PC-3 (cell line): ENCODE results near the gene GPN1.

Source experiments
- EZH2phosphoT487 ChIP-seq: fragments of 300-600 bp; sonication (generic); IDR thresholded peaks from 2 replicates; pipeline ENCODE4 v1.6.1; 2018; ENCODE audit warnings: mild to moderate bottlenecking, antibody characterized with exemption, low read length, borderline replicate concordance
- TF ChIP-seq, protein P1 (sequence below): fragments of 300-600 bp; sonication (generic); conservative IDR thresholded peaks from 2 replicates; pipeline ENCODE4 v1.5.1; 2017; ENCODE audit warnings: antibody characterized with exemption, low read depth, mild to moderate bottlenecking, low read length

DNA sequence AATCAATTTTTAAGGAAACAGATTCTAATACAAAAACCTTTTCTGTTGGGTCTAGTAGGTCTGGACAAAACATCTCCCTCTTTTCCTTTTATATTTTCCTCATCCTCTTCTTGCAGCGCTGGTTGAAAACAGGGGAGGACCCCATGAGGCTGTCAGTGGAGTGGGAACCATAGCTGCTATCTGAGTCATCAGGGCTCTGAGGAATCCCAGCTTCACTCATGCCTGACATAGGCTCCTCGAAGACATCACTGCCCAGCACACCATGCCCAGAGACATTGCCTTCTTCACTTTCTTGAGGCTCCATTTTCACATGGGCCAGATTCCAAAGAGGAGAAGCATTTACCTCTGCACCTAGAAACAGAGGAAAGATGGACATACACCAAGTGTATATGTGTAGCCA, 24.5 kb downstream of the GPN1 start:
- no peak for TF ChIP-seq EZH2phosphoT487
- TF ChIP-seq, protein P1, sequence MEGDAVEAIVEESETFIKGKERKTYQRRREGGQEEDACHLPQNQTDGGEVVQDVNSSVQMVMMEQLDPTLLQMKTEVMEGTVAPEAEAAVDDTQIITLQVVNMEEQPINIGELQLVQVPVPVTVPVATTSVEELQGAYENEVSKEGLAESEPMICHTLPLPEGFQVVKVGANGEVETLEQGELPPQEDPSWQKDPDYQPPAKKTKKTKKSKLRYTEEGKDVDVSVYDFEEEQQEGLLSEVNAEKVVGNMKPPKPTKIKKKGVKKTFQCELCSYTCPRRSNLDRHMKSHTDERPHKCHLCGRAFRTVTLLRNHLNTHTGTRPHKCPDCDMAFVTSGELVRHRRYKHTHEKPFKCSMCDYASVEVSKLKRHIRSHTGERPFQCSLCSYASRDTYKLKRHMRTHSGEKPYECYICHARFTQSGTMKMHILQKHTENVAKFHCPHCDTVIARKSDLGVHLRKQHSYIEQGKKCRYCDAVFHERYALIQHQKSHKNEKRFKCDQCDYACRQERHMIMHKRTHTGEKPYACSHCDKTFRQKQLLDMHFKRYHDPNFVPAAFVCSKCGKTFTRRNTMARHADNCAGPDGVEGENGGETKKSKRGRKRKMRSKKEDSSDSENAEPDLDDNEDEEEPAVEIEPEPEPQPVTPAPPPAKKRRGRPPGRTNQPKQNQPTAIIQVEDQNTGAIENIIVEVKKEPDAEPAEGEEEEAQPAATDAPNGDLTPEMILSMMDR: no peak
